Activated gamma-delta T cell treated with anti-CD3 and anti-CD28 coated beads, Interleukin-2, amount 50 U/mL, for 16 hours (primary cell): ENCODE data around the gene PLK5.
"Not testable (repeated sequence)": the region's sequence is repeated elsewhere in the genome, so short reads cannot be mapped to it uniquely, and the experiment has no call there.

Source experiments
- DNase-seq: peaks from one replicate; pipeline ENCODE4 v3.0.0-alpha.2; 2020; ENCODE audit warnings: low read depth

PLK5 gene

GRCh38 chr19:1491114-1491848, 32.6 kb upstream of the PLK5 start, which contains the start of gene REEP6:
TSS of gene REEP6 (plus strand) at chr19:1491181. CDS start at chr19:1491270, 89 bp downstream.
- DNase-seq, result no peak

- no peak for DNase-seq
Measured at GRCh38 chr19:1491849-1492170, 32.1 kb upstream of the PLK5 start.

- DNase-seq, result no peak
Measured at GRCh38 chr19:1492474-1493006, 31.3 kb upstream of the PLK5 start.

GRCh38 chr19:1494115-1494815, 29.6 kb upstream of the PLK5 start:
- no peak for DNase-seq

- no peak for DNase-seq
Measured at GRCh38 chr19:1495051-1495798, 28.7 kb upstream of the PLK5 start.

GRCh38 chr19:1495799-1496713, 27.8 kb upstream of the PLK5 start:
- DNase-seq, result no peak

- no peak for DNase-seq
Measured at GRCh38 chr19:1496714-1497577, 26.9 kb upstream of the PLK5 start.

GRCh38 chr19:1497578-1498235, 26.2 kb upstream of the PLK5 start:
- DNase-seq, result no peak

GRCh38 chr19:1499231-1499630, 24.6 kb upstream of the PLK5 start:
- not testable (repeated sequence) for DNase-seq

GRCh38 chr19:1501200-1501595, 22.7 kb upstream of the PLK5 start:
- DNase-seq, result no peak

GRCh38 chr19:1502433-1503088, 21.3 kb upstream of the PLK5 start:
- no peak for DNase-seq

GRCh38 chr19:1503089-1503924, 20.6 kb upstream of the PLK5 start:
- DNase-seq, result peak; percentile 41

- no peak for DNase-seq
Measured at GRCh38 chr19:1503925-1504773, 19.7 kb upstream of the PLK5 start.

- DNase-seq, result no peak
Measured at GRCh38 chr19:1505012-1505411, 18.9 kb upstream of the PLK5 start.

- no peak for DNase-seq
Measured at GRCh38 chr19:1505991-1506881, 17.6 kb upstream of the PLK5 start.

- no peak for DNase-seq
Measured at GRCh38 chr19:1507192-1507660, 16.7 kb upstream of the PLK5 start.
